ENCODE measurements around the gene PLPPR3. TPM values are rescaled to one million over a fixed set of nuclear protein-coding genes. Genes with fewer than 3 reads are reported as not detected.

PLPPR3 gene
- total and polyA plus RNA-seq, 9 of the 15 experiments (the other 6 are each of a cell fraction or from before 2014, with no cell fraction given) = 0.01 to 48.2 (median 8.6) TPM

DNA sequence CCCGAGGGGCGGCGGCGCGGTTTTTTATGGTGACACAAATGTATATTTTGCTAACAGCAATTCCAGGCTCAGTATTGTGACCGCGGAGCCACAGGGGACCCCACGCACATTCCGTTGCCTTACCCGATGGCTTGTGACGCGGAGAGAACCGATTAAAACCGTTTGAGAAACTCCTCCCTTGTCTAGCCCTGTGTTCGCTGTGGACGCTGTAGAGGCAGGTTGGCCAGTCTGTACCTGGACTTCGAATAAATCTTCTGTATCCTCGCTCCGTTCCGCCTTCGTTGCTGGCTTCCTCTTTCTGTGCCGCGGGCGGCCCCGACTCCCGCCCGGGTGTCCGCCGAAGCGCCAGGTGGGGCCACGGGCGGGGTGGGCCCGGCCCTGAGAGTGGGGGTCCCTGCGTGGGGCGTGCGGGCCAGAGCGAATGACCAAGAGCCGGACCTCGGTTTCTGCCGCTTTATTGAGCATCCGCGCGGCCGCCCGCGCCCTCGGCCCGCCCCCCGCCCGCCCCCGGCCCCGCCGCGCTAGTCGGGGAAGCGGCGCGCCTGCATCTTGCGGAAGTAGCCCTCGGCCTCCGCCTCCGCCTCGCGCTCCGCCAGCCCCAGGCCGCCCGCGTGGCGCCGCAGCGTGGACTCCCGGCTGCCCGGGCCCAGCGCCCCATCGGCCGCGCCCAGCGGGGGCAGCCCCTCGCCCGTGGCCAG, 9.6 kb downstream of the PLPPR3 start (continued):
- TF ChIP-seq ZBTB12 (CRISPR knock-in tag; IDR thresholded peaks at IDR 0.05) (no peak), NFIX (CRISPR knock-in tag; IDR thresholded peaks at IDR 0.05; ENCODE audit: low read depth) (no peak), ETS1 (conservative IDR thresholded peaks at IDR 0.05; ENCODE audit: control insufficient read depth, low read depth, low read length) (no peak), NCOR1 (IDR thresholded peaks at IDR 0.05) (no peak), BACH1 (tag; IDR thresholded peaks at IDR 0.05) (no peak), MYNN (IDR thresholded peaks at IDR 0.05) (peak; percentile 16; the same call in 1 of the 2 replicates), MYNN (CRISPR knock-in tag; IDR thresholded peaks at IDR 0.05) (no peak), TAF9B (IDR thresholded peaks at IDR 0.05; ENCODE audit: partially characterized antibody) (no peak), E2F1 (CRISPR knock-in tag; IDR thresholded peaks at IDR 0.05) (no peak), ZNF79 (CRISPR knock-in tag; IDR thresholded peaks at IDR 0.05; ENCODE audit: low read depth) (no peak), PCBP1 (IDR thresholded peaks at IDR 0.05; ENCODE audit: low read depth, low read length, poor library complexity, severe bottlenecking) (peak; percentile 9), ZFP91 (CRISPR knock-in tag; IDR thresholded peaks at IDR 0.05) (no peak), ZNF696 (CRISPR knock-in tag; conservative IDR thresholded peaks at IDR 0.05) (no peak), PPARD (CRISPR knock-in tag; IDR thresholded peaks at IDR 0.05) (no peak), ZNF75A (CRISPR knock-in tag; IDR thresholded peaks at IDR 0.05) (no peak), KDM5B (IDR thresholded peaks at IDR 0.05; ENCODE audit: insufficient replicate concordance, low read depth, low read length) (peak; percentile 36)
- TF ChIP-seq, protein P1, sequence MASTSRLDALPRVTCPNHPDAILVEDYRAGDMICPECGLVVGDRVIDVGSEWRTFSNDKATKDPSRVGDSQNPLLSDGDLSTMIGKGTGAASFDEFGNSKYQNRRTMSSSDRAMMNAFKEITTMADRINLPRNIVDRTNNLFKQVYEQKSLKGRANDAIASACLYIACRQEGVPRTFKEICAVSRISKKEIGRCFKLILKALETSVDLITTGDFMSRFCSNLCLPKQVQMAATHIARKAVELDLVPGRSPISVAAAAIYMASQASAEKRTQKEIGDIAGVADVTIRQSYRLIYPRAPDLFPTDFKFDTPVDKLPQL (IDR thresholded peaks at IDR 0.05; ENCODE audit: extremely low read depth, insufficient read length) = no peak
- TF ChIP-seq, protein P2, sequence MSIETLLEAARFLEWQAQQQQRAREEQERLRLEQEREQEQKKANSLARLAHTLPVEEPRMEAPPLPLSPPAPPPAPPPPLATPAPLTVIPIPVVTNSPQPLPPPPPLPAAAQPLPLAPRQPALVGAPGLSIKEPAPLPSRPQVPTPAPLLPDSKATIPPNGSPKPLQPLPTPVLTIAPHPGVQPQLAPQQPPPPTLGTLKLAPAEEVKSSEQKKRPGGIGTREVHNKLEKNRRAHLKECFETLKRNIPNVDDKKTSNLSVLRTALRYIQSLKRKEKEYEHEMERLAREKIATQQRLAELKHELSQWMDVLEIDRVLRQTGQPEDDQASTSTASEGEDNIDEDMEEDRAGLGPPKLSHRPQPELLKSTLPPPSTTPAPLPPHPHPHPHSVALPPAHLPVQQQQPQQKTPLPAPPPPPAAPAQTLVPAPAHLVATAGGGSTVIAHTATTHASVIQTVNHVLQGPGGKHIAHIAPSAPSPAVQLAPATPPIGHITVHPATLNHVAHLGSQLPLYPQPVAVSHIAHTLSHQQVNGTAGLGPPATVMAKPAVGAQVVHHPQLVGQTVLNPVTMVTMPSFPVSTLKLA (conservative IDR thresholded peaks at IDR 0.05) = no peak

Measured in K562 (cell line).